ENCODE data around the gene PHAX. TPM values are rescaled to one million over a fixed set of nuclear protein-coding genes. Genes with fewer than 3 reads are reported as not detected.
"Not testable (repeated sequence)": the region's sequence is repeated elsewhere in the genome, so short reads cannot be mapped to it uniquely, and the experiment has no call there.

Gene PHAX, protein sequence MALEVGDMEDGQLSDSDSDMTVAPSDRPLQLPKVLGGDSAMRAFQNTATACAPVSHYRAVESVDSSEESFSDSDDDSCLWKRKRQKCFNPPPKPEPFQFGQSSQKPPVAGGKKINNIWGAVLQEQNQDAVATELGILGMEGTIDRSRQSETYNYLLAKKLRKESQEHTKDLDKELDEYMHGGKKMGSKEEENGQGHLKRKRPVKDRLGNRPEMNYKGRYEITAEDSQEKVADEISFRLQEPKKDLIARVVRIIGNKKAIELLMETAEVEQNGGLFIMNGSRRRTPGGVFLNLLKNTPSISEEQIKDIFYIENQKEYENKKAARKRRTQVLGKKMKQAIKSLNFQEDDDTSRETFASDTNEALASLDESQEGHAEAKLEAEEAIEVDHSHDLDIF
- 33.1 TPM for total RNA-seq

GRCh38 chr5:126600631-126601511 is at the start of gene PHAX:
TSS of gene PHAX (plus strand) at chr5:126600947. CDS start at chr5:126600963, 16 bp downstream.
- Histone ChIP-seq H3K9me3 (ENCODE audit: low read depth, low read length) (no peaks in the 10 kb centered on the region), H3K4me1 (ENCODE audit: insufficient read depth, low read length) (peaks cover 25% of the 10 kb centered on the region), H3K4me3 (ENCODE audit: low read length) (peak within 1 kb of the TSS; percentile 96), H3K27me3 (ENCODE audit: insufficient read depth, low read length) (no peaks in the 10 kb centered on the region)

DNA sequence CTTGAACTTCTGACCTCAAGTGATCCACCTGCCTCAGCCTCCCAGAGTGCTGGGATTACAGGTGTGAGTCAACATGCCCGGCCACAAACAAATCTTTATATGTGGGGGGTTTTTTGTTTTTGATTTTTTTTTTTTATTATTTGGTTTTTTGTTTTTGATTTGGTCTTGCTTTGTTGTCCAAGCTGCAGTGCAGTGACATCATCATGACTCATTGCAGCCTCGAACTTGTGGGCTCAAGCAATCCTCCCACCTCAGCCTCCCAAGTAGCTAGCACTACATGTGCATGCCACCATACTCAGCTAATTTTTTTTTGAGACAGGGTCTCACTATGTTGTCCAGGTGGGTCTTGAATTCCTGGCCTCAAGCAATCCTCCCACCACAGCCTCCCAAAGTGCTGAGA is 48.1 kb upstream of the PHAX start:
- Histone ChIP-seq H3K4me3 (ENCODE audit: low read length) (no peak overlapping the region), H3K27me3 (ENCODE audit: insufficient read depth, low read length) (no peaks in the 10 kb centered on the region), H3K9me3 (ENCODE audit: low read depth, low read length) (no peaks in the 10 kb centered on the region), H3K4me1 (ENCODE audit: insufficient read depth, low read length) (no peaks in the 10 kb centered on the region)

DNA sequence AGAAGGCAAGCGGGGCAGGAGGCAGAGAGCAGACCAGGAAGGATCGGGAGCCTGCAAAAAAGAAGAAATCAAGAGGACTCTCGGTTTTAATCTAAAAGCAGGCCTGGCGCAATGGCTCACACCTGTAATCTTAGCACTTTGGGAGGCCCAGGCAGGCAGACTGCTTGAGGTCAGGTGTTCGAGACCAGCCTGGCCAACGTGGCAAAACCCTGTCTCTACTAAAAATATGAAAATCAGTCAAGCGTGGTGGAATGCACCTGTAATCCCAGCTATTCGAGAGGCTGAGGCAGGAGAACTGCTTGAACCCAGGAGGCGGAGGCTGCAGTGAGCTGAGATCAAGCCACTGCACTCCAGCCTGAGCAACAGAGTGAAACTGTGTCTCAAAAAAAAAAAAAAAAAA is 45.6 kb upstream of the PHAX start:
- H3K27me3 ChIP-seq (ENCODE audit: insufficient read depth, low read length); H3K4me1 ChIP-seq (ENCODE audit: insufficient read depth, low read length); H3K9me3 ChIP-seq (ENCODE audit: low read depth, low read length); H3K4me3 ChIP-seq (ENCODE audit: low read length): not testable (repeated sequence)

DNA sequence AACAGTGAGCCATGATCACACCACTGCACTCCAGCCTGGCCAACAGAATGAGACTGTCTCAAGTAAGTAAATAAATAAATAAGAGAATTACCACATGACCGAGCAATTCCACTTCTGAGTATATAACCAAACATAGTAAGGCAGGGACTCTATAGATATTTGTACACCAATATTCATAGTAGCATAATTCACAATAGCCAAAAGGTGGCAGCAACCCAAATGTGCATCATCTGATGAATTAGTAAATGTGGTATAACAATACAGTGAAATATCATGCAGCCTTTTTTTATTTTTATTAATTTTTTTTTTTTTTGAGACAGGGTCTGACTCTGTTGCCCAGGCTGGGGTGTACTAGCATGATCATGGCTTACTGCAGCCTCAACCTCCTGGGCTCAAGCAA is 38.8 kb upstream of the PHAX start:
- H3K4me1 ChIP-seq (ENCODE audit: insufficient read depth, low read length) = no peaks in the 10 kb centered on the region
- no peak overlapping the region for H3K4me3 ChIP-seq (ENCODE audit: low read length)
- no peaks in the 10 kb centered on the region for H3K9me3 ChIP-seq (ENCODE audit: low read depth, low read length)
- H3K27me3 ChIP-seq (ENCODE audit: insufficient read depth, low read length) = no peaks in the 10 kb centered on the region

- H3K4me1 ChIP-seq (ENCODE audit: insufficient read depth, low read length) = no peaks in the 10 kb centered on the region
- no peak overlapping the region for H3K4me3 ChIP-seq (ENCODE audit: low read length)
- H3K27me3 ChIP-seq (ENCODE audit: insufficient read depth, low read length) = no peaks in the 10 kb centered on the region
- no peaks in the 10 kb centered on the region for H3K9me3 ChIP-seq (ENCODE audit: low read depth, low read length)
These were observed 37.9 kb upstream of the PHAX start for GRCh38 chr5:126562823-126563222.

DNA sequence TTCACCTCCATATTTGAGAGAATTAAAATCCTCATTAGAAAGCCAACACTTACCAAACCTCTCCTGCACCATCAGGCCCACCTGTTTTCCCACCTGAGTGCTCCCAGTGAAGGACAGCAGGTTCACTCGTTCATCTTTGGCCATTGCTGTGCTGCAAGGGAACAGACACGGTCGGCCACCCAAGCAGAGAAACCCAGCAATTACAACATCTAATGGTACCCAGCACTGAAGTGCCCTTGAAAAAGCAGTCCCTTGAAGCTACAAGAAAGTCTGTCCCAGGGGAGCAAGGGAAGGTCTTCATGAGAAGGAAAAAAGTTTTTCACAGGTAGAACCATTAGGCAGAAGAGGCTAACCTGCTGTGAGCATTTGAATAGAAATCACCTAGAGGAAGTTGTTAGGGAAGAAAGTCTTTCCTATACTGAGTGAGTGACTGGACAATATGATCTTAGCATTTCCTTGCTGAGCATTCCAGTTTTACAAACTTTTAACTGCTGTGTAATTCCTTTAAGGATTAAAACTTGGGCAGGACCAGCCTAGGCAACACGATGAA is 32.5 kb upstream of the PHAX start:
- H3K4me3 ChIP-seq (ENCODE audit: low read length) = no peak overlapping the region
- H3K27me3 ChIP-seq (ENCODE audit: insufficient read depth, low read length) = no peaks in the 10 kb centered on the region
- no peaks in the 10 kb centered on the region for H3K9me3 ChIP-seq (ENCODE audit: low read depth, low read length)
- no peaks in the 10 kb centered on the region for H3K4me1 ChIP-seq (ENCODE audit: insufficient read depth, low read length)

GRCh38 chr5:126575644-126576043 is 25.1 kb upstream of the PHAX start:
- H3K27me3 ChIP-seq (ENCODE audit: insufficient read depth, low read length) = no peaks in the 10 kb centered on the region
- no peak overlapping the region for H3K4me3 ChIP-seq (ENCODE audit: low read length)
- no peaks in the 10 kb centered on the region for H3K4me1 ChIP-seq (ENCODE audit: insufficient read depth, low read length)
- no peaks in the 10 kb centered on the region for H3K9me3 ChIP-seq (ENCODE audit: low read depth, low read length)

DNA sequence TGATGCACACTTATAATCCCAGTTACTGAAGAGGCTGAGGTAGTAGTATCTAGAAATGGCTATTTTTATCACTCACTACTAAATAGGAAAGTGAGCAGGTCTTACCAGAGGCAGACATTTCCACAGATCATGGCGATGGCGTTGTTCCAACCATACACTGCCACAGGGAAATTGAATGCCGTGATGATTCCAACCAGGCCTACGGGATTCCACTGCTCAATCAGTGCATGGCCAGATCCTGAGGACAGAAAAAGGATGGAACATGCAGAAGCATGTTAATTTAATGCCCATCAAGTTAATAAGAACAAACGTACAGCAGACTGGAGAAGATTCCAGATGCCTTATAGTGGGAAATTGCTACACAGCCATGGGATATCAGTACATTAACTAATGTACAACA is 23.8 kb upstream of the PHAX start:
- Histone ChIP-seq H3K4me1 (ENCODE audit: insufficient read depth, low read length) (no peaks in the 10 kb centered on the region), H3K9me3 (ENCODE audit: low read depth, low read length) (no peaks in the 10 kb centered on the region), H3K27me3 (ENCODE audit: insufficient read depth, low read length) (no peaks in the 10 kb centered on the region), H3K4me3 (ENCODE audit: low read length) (no peak overlapping the region)

GRCh38 chr5:126577415-126577814 is 23.3 kb upstream of the PHAX start:
- H3K9me3 ChIP-seq (ENCODE audit: low read depth, low read length) = no peaks in the 10 kb centered on the region
- no peaks in the 10 kb centered on the region for H3K27me3 ChIP-seq (ENCODE audit: insufficient read depth, low read length)
- H3K4me1 ChIP-seq (ENCODE audit: insufficient read depth, low read length) = no peaks in the 10 kb centered on the region
- H3K4me3 ChIP-seq (ENCODE audit: low read length) = no peak overlapping the region

DNA sequence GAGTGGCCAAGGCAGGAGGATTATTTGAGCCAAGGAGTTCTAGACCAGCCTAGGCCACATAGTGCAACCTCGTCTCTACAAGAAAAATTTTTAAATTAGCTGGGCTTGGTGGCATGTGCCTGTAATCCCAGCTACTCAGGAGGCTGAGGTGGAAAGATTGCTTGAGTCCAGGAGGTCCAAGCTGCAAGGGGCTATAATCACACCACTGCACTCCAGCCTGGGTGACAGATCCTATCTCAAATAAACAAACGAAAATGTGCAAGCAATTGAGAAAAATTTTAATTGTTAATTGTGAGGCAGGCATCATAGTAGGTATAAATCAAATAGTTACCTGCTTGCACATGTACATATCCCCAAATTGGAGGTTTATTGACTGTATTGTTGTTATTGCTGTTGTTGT is 21.0 kb upstream of the PHAX start:
- no peaks in the 10 kb centered on the region for H3K4me1 ChIP-seq (ENCODE audit: insufficient read depth, low read length)
- no peaks in the 10 kb centered on the region for H3K9me3 ChIP-seq (ENCODE audit: low read depth, low read length)
- H3K4me3 ChIP-seq (ENCODE audit: low read length) = no peak overlapping the region
- H3K27me3 ChIP-seq (ENCODE audit: insufficient read depth, low read length) = no peaks in the 10 kb centered on the region

GRCh38 chr5:126583761-126584160 is 17.0 kb upstream of the PHAX start:
- Histone ChIP-seq H3K27me3 (ENCODE audit: insufficient read depth, low read length) (no peaks in the 10 kb centered on the region), H3K4me3 (ENCODE audit: low read length) (no peak overlapping the region), H3K9me3 (ENCODE audit: low read depth, low read length) (no peaks in the 10 kb centered on the region), H3K4me1 (ENCODE audit: insufficient read depth, low read length) (no peaks in the 10 kb centered on the region)

GRCh38 chr5:126587551-126588390 is 13.0 kb upstream of the PHAX start:
- no peaks in the 10 kb centered on the region for H3K4me1 ChIP-seq (ENCODE audit: insufficient read depth, low read length)
- no peaks in the 10 kb centered on the region for H3K9me3 ChIP-seq (ENCODE audit: low read depth, low read length)
- no peak overlapping the region for H3K4me3 ChIP-seq (ENCODE audit: low read length)
- no peaks in the 10 kb centered on the region for H3K27me3 ChIP-seq (ENCODE audit: insufficient read depth, low read length)

GRCh38 chr5:126589536-126590297 is 11.0 kb upstream of the PHAX start:
- Histone ChIP-seq H3K4me3 (ENCODE audit: low read length) (no peak overlapping the region), H3K27me3 (ENCODE audit: insufficient read depth, low read length) (no peaks in the 10 kb centered on the region), H3K9me3 (ENCODE audit: low read depth, low read length) (no peaks in the 10 kb centered on the region), H3K4me1 (ENCODE audit: insufficient read depth, low read length) (peaks cover 9% of the 10 kb centered on the region)

GRCh38 chr5:126591549-126591948 is 9.2 kb upstream of the PHAX start:
- no peaks in the 10 kb centered on the region for H3K27me3 ChIP-seq (ENCODE audit: insufficient read depth, low read length)

More at GRCh38 chr5:126591549-126591948, 9.2 kb upstream of the PHAX start:
- Histone ChIP-seq H3K9me3 (ENCODE audit: low read depth, low read length) (no peaks in the 10 kb centered on the region), H3K4me3 (ENCODE audit: low read length) (no peak overlapping the region), H3K4me1 (ENCODE audit: insufficient read depth, low read length) (peaks cover 17% of the 10 kb centered on the region)
